NCI-H146 (cell line): ENCODE results near the gene ZDHHC1.
"Not testable (repeated sequence)": the region's sequence is repeated elsewhere in the genome, so short reads cannot be mapped to it uniquely, and the experiment has no call there.

Experiments
- DNase-seq: peaks from one replicate; lab custom pipeline; 2025; lab: John Stamatoyannopoulos, UW

ZDHHC1 gene

DNA sequence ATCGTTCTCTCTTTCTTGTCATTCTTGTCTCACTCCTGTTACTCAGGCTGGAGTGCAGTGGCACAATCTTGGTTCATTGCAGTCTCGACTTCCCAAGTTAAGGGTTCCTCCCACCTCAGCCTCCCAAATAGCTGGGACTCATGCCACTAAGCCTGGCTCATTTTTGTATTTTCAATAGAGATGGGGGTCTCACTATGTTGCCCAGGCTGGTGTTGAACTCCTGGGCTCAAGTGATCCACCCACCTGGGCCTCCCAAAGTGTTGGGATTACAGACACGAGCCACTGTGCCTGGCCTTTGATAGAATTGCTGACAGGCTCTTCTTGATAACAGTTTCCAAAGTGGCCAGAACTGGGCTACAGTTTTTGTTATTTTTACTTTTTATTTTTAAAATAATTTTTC is 55.2 kb downstream of the ZDHHC1 start:
- DNase-seq: no peak

- not testable (repeated sequence) for DNase-seq
Observed at GRCh38 chr16:67359540-67360269, 56.6 kb downstream of the ZDHHC1 start.

- peak; percentile 6 for DNase-seq
Observed at GRCh38 chr16:67357561-67357960, 58.7 kb downstream of the ZDHHC1 start.

GRCh38 chr16:67356396-67356795 is 59.9 kb downstream of the ZDHHC1 start:
- DNase-seq: no peak

DNA sequence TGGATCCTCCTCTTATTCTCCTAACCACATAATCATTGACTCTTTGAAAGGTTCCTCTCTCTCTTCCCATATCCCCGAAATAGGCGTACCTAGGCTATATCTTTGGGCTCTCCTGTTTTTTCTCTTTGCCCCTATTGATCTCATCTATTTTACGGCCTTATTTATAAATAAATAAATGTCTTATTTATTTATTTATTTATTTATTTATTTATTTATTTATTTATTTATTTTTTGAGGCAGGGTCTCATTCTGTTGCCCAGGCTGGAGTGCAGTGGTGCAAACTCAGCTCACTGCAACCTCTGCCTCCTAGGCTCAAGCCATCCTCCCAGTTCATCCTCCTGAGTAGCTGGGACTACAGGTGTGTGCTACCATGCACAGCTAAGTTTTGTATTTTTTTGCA is 63.8 kb downstream of the ZDHHC1 start:
- not testable (repeated sequence) for DNase-seq

DNA sequence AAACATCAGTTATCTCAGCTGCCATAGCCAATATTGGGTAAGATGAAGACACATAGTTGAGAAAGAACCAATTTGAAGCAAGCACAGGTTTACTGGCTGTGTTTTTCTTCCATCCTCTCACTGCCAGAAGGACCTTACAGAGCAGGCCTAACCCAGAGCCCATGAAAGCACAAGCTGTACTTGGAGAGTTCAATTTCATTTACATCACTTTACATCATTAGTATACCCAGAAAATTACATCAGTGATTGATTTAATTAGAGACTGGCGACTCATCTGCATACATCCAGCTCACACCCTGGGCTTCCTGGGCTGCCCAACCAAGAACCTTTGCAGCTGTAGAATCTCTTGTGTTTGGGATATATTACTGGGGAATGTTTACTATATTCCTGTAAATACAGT is 66.0 kb downstream of the ZDHHC1 start:
- DNase-seq: no peak

DNA sequence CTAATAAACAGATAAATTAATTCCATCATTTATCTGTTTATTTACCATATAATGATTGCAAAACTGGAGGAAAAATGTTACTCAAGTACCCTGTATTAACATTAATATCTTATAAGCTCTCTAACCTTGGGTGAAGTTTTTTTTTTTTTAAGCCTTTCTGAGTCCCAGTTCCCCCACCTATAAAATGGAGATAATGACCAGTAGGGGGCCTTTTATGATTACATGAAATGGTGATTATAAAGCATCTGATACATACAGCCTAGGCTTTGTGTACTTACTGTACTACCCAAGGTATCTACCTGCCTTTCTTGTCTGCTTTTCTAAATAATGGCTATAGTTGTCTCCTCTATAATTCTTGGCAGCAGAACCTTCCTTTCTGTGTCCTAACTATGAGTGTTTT is 67.1 kb downstream of the ZDHHC1 start:
- DNase-seq: peak; percentile 58

DNA sequence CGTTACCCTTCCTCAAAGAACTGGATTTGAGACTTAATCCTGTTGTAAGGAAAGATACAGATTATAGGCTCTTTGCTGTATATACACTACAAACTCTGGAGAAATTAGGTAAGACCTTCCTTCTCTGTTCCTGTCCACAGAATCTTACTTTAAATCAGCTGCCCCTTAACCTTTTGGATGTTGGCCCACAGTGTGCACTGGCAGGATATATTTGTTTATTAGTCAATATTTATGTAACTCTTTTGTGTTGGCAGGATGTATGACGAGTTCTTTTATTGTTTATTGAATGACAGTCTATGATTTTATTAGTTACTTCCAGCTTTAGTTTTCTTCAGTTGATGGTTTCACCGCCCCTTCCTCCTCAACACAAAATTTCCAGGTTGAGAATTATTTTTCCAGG is 69.9 kb downstream of the ZDHHC1 start:
- DNase-seq: no peak

- no peak for DNase-seq
Observed at GRCh38 chr16:67345401-67345800, 70.9 kb downstream of the ZDHHC1 start.
